OCI-LY7 (cell line): Measurements from ENCODE around the gene TPPP. TPM values are rescaled to one million over a fixed set of nuclear protein-coding genes. Genes with fewer than 3 reads are reported as not detected.

ENCODE experiments used
- BruUV-seq: library from RNA; stranded (reverse); fragments of 400-500 nt; replicated peaks from 2 replicates; lab custom pipeline; 2021; lab: Mats Ljungman, UMichigan
- CTCF ChIA-PET: fragments of 300-600 bp; sonication (Branson Sonifier 250); formaldehyde crosslinking; loops from one replicate; lab custom pipeline; 2022; ENCODE audit warnings: antibody characterized with exemption; ENCODE audit not compliant: unreplicated experiment; lab: Charles Lee
- POLR2A ChIA-PET: fragments of 300-600 bp; sonication (Branson Sonifier 250); formaldehyde crosslinking; loops from one replicate; lab custom pipeline; 2022; ENCODE audit warnings: antibody characterized with exemption; lab: Charles Lee
- DNase-seq: peaks from one replicate; pipeline ENCODE4 v3.0.0-alpha.2; 2015; ENCODE audit warnings: low spot score
- H2AFZ ChIP-seq: fragments of 200-600 bp; sonication (generic), shearing (Covaris generic); 2 replicates; pipeline ENCODE4 v1.6.1; 2014; ENCODE audit warnings: mild to moderate bottlenecking, antibody characterized with exemption, low read length, moderate library complexity
- H3K27ac ChIP-seq: fragments of 200-600 bp; sonication (generic); 2 replicates; pipeline ENCODE4 v1.5.1; 2014; ENCODE audit warnings: mixed run types, low read depth, mild to moderate bottlenecking, moderate library complexity, low read length, inconsistent platforms; ENCODE audit not compliant: poor library complexity, severe bottlenecking
- H3K36me3 ChIP-seq: fragments of 200-600 bp; sonication (generic); 2 replicates; pipeline ENCODE4 v1.6.1; 2014; ENCODE audit warnings: mild to moderate bottlenecking, antibody characterized with exemption, low read length, moderate library complexity, mixed read lengths; ENCODE audit not compliant: insufficient read depth
- H3K4me1 ChIP-seq: fragments of 200-600 bp; sonication (generic); 2 replicates; pipeline ENCODE4 v1.5.1; 2014; ENCODE audit warnings: mild to moderate bottlenecking, low read length; ENCODE audit not compliant: insufficient read depth, poor library complexity, severe bottlenecking
- H3K4me2 ChIP-seq: fragments of 200-600 bp; sonication (generic); 2 replicates; pipeline ENCODE4 v1.6.1; 2014; ENCODE audit warnings: mild to moderate bottlenecking, low read length
- H3K4me3 ChIP-seq: fragments of 200-600 bp; sonication (generic); 2 replicates; pipeline ENCODE4 v1.5.1; 2014; ENCODE audit warnings: mild to moderate bottlenecking, low read depth, low read length; ENCODE audit not compliant: poor library complexity, severe bottlenecking
- H3K79me2 ChIP-seq: fragments of 200-600 bp; sonication (generic); 2 replicates; pipeline ENCODE4 v1.6.1; 2016; ENCODE audit warnings: low read depth, mild to moderate bottlenecking, low read length, moderate library complexity, mixed read lengths; ENCODE audit not compliant: insufficient read depth
- H3K9me2 ChIP-seq: fragments of 200-600 bp; sonication (generic); 2 replicates; pipeline ENCODE4 v1.6.1; 2016; ENCODE audit warnings: mild to moderate bottlenecking, low read length, mixed read lengths; ENCODE audit not compliant: insufficient read depth
- H3K9me3 ChIP-seq: fragments of 200-600 bp; sonication (generic); 2 replicates; pipeline ENCODE4 v1.6.1; 2014; ENCODE audit warnings: mild to moderate bottlenecking, mixed run types, low read length, mixed read lengths
- H4K20me1 ChIP-seq: fragments of 200-600 bp; sonication (generic); 2 replicates; pipeline ENCODE4 v1.6.1; 2014; ENCODE audit warnings: mild to moderate bottlenecking, antibody characterized with exemption, low read length, moderate library complexity, mixed read lengths; ENCODE audit not compliant: insufficient read depth
- CTCF ChIP-seq: fragments of 200-600 bp; sonication (generic); conservative IDR thresholded peaks from 2 replicates; pipeline ENCODE4 v1.5.1; 2014; ENCODE audit warnings: mild to moderate bottlenecking, antibody characterized with exemption, low read length, moderate library complexity, mixed read lengths
- EZH2phosphoT487 ChIP-seq: fragments of 200-600 bp; sonication (generic); IDR thresholded peaks from 2 replicates; pipeline ENCODE4 v1.6.1; 2018; ENCODE audit warnings: low read depth, borderline replicate concordance, mild to moderate bottlenecking, mixed run types, antibody characterized with exemption, low read length, moderate library complexity, mixed read lengths
- intact Hi-C: fragments of 100-400 bp; cut with micrococcal nuclease; formaldehyde crosslinking; loops from one replicate; pipeline ENCODE4 v1.10.0; 2022; ENCODE audit not compliant: unreplicated experiment
- total RNA-seq, 2 experiments: library from RNA; depleted of rRNA in 1 of 2; stranded (reverse); fragments of >200 nt in 1 of 2; shearing (Covaris generic) in 1 of 2; gene quantifications; 2 replicates each; pipeline ENCODE4 v1.2.3, GENCODE V29; 2014 to 2022

The TPPP gene
- total RNA-seq, 2 experiments from 2014 or later, result not detected

- Histone ChIP-seq H4K20me1 (no peaks in the 10 kb centered on the region), H3K9me3 (0 out of 2 replicates have a peak, but pooled peaks cover 10% of the 10 kb centered on the region), H3K36me3 (peaks cover 90% of the 10 kb centered on the region), H3K9me2 (no peaks in the 10 kb centered on the region), H3K4me3 (no peak overlapping the region), H2AFZ (no peak overlapping the region), H3K4me2 (peak overlapping the region; percentile 37; the same call in 1 of the 2 replicates), H3K4me1 (peaks cover 15% of the 10 kb centered on the region), H3K79me2 (no peaks in the 10 kb centered on the region), H3K27ac (peak overlapping the region; percentile 16)
- peak; percentile 15 for DNase-seq
- POLR2A ChIA-PET, result no interaction called here
- intact Hi-C loops, result no loop called here
- TF ChIP-seq CTCF, result no peak
- no peak for TF ChIP-seq EZH2phosphoT487
- no TSS peak for BruUV-seq
- CTCF ChIA-PET, result no interaction called here
These were observed 49.3 kb downstream of the TPPP start for GRCh38 chr5:643811-644271.

DNA sequence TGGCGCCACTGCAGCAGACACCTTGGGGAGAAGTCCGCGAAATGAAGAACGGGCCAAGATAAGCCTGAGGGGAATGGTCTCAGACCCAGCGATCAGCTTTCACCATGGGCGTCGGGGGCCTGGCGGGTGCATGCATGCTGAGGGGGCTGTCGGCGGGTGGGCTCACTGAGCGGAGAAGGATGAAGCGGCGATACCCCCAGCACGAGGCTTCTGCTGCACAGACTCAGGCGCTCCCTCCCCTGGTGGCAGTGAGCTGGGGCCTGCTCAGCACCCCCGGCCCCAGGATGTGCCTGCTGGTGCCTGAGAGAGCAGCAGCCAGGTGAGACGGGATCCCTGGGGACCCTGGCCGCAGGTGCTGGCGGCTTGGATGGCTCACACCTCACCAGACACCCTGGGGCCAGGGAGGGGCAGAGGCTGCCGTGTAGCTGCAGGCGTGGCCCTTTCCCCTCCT, 49.8 kb downstream of the TPPP start:
- no TSS peak for BruUV-seq
- Histone ChIP-seq H3K36me3 (peaks cover 90% of the 10 kb centered on the region), H3K9me2 (no peaks in the 10 kb centered on the region), H3K4me1 (peaks cover 15% of the 10 kb centered on the region), H4K20me1 (no peaks in the 10 kb centered on the region), H3K27ac (no peak overlapping the region), H3K9me3 (0 out of 2 replicates have a peak, but pooled peaks cover 6% of the 10 kb centered on the region), H2AFZ (no peak overlapping the region), H3K79me2 (no peaks in the 10 kb centered on the region), H3K4me3 (no peak overlapping the region), H3K4me2 (peak overlapping the region; percentile 37; the same call in 1 of the 2 replicates)
- intact Hi-C loops, result no loop called here
- peak; percentile 78 for DNase-seq
- no peak for TF ChIP-seq EZH2phosphoT487
- peak; percentile 27; the same call in 1 of the 2 replicates for TF ChIP-seq CTCF
- ChIA-PET CTCF (no interaction called here), POLR2A (interaction anchor here (1.0 kb wide), 1 partner anchor 30 kb away, joined by 3 read pairs; no protein-coding TSS in a partner anchor)

DNA sequence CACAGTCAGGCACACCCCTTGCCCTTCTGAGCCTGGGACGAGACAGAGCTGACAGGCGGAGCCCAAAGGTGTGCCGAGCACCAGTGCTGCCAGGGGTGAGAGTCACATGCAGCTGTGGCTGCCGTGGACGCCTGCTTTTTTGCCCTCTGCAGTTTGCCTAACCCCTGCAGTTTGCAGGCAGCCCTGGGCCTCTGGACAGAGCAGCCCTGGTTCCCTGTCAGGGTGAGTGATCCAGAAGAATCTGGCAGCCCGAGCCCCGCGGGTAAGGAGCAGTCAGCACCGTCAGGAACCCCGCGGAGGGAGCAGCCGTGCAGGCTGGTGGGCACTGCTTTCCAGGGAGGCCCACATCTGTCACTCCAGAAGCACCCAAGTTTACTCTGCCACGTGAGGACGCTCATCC, 50.7 kb downstream of the TPPP start:
- Histone ChIP-seq H3K9me2 (no peaks in the 10 kb centered on the region), H3K4me2 (no peak overlapping the region), H3K9me3 (0 out of 2 replicates have a peak, but pooled peaks cover 1% of the 10 kb centered on the region), H3K27ac (no peak overlapping the region), H4K20me1 (no peaks in the 10 kb centered on the region), H3K4me3 (no peak overlapping the region), H2AFZ (no peak overlapping the region), H3K79me2 (no peaks in the 10 kb centered on the region), H3K36me3 (peaks cover 90% of the 10 kb centered on the region), H3K4me1 (peaks cover 15% of the 10 kb centered on the region)
- POLR2A ChIA-PET, result interaction anchor here (1.0 kb wide), 1 partner anchor 29 kb away, joined by 3 read pairs; no protein-coding TSS in a partner anchor
- no TSS peak for BruUV-seq
- CTCF ChIA-PET, result no interaction called here
- intact Hi-C loops, result no loop called here
- no peak for TF ChIP-seq CTCF
- TF ChIP-seq EZH2phosphoT487, result no peak
- DNase-seq, result no peak
